HCT116 (cell line): ENCODE measurements around the gene ATP8B3. TPM values are rescaled to one million over a fixed set of nuclear protein-coding genes. Genes with fewer than 3 reads are reported as not detected.

Experiments used
- ATAC-seq: fragments of 200-7000 bp; cut with Tn5 transposase; 2 replicates; pipeline ENCODE4 v1.9.1; 2020; ENCODE audit warnings: mild to moderate bottlenecking, moderate library complexity
- BruUV-seq: library from RNA; stranded (reverse); fragments of 400-500 nt; replicated peaks from 2 replicates; lab custom pipeline; 2021; lab: Mats Ljungman, UMichigan
- CTCF ChIA-PET: fragments of 300-600 bp; sonication (Branson Sonifier 250); formaldehyde crosslinking; loops from one replicate; lab custom pipeline; 2021; ENCODE audit warnings: antibody characterized with exemption; lab: Charles Lee
- POLR2A ChIA-PET: fragments of 300-600, 350-600 bp; sonication (Branson Sonifier 250); formaldehyde crosslinking; loops from one replicate; lab custom pipeline; 2021; ENCODE audit warnings: antibody characterized with exemption; lab: Charles Lee
- RAD21 ChIA-PET, 2 experiments: fragments of 300-600 bp; sonication (Branson Sonifier 250); formaldehyde crosslinking; loops; one replicate each; lab custom pipeline; 2023; ENCODE audit warnings: low total read pairs in 2 of 2; ENCODE audit not compliant: uncharacterized antibody in 2 of 2, unreplicated experiment in 2 of 2, low non-redundant PET in 1 of 2; lab: Charles Lee
- DNase-seq: peaks from one replicate; pipeline ENCODE4 v3.0.0-alpha.2; 2010; ENCODE audit warnings: low read depth, low spot score
- H2AFZ ChIP-seq: fragments of 200-600 bp; shearing (Covaris generic), sonication (generic); 2 replicates; pipeline ENCODE4 v1.6.1; 2017; ENCODE audit warnings: low read depth, mixed run types, mixed read lengths, antibody characterized with exemption, low read length; ENCODE audit not compliant: poor library complexity, severe bottlenecking
- H3K27ac ChIP-seq: 2 replicates; pipeline ENCODE4 v1.5.1; 2012; ENCODE audit warnings: low read depth, low read length
- H3K27me3 ChIP-seq: fragments of 200-600 bp; sonication (generic); 2 replicates; pipeline ENCODE4 v1.6.1; 2016; ENCODE audit warnings: mixed run types, low read length, mixed read lengths; ENCODE audit not compliant: insufficient read depth
- H3K36me3 ChIP-seq, 2 experiments: fragments of 200-500 bp in 1 of 2; fragments of 200-600 bp in 1 of 2; sonication (Bioruptor generic) in 1 of 2; sonication (generic) in 1 of 2; 2 replicates each; pipeline versions ENCODE4 v1.5.1 to v1.6.1; 2014 to 2016; ENCODE audit warnings: low read length in 2 of 2, inconsistent platforms in 1 of 2, mixed read lengths in 1 of 2, mixed run types in 1 of 2; ENCODE audit not compliant: insufficient read depth in 2 of 2, control insufficient read depth in 1 of 2
- H3K4me1 ChIP-seq, 2 experiments: fragments of 200-600 bp in 1 of 2; sonication (generic) in 1 of 2; 2 replicates each; pipeline versions ENCODE4 v1.5.1 to v1.6.1; 2012 to 2017; ENCODE audit warnings: low read length in 2 of 2, inconsistent platforms in 1 of 2, mild to moderate bottlenecking in 1 of 2, mixed read lengths in 1 of 2, mixed run types in 1 of 2, moderate library complexity in 1 of 2; ENCODE audit not compliant: insufficient read depth in 2 of 2, control insufficient read depth in 1 of 2
- H3K4me2 ChIP-seq: fragments of 200-600 bp; sonication (generic); 2 replicates; pipeline ENCODE4 v1.6.1; 2017; ENCODE audit warnings: mixed run types, low read length, mixed read lengths
- H3K4me3 ChIP-seq, 2 experiments: fragments of 200-600 bp in 1 of 2; sonication (generic) in 1 of 2; replicated peaks in 1 of 2; 2 replicates each; pipeline ENCODE4 v1.5.1; 2011 to 2016; ENCODE audit warnings: low read length in 2 of 2, control low read depth in 1 of 2, low read depth in 1 of 2, mild to moderate bottlenecking in 1 of 2, mixed read lengths in 1 of 2, mixed run types in 1 of 2
- H3K79me2 ChIP-seq: fragments of 200-600 bp; sonication (generic); 2 replicates; pipeline ENCODE4 v1.6.1; 2017; ENCODE audit warnings: mild to moderate bottlenecking, mixed run types, low read length, moderate library complexity, mixed read lengths; ENCODE audit not compliant: insufficient read depth
- H3K9ac ChIP-seq: fragments of 200-600 bp; sonication (generic); 2 replicates; pipeline ENCODE4 v1.6.1; 2016; ENCODE audit warnings: low read length, mixed read lengths
- H3K9me2 ChIP-seq: fragments of 200-600 bp; sonication (generic), shearing (Covaris generic); 2 replicates; pipeline ENCODE4 v1.6.1; 2017; ENCODE audit warnings: mixed run types, mild to moderate bottlenecking, moderate library complexity; ENCODE audit not compliant: insufficient read depth
- H3K9me3 ChIP-seq, 2 experiments: fragments of 200-500 bp in 1 of 2; fragments of 200-600 bp in 1 of 2; sonication (Bioruptor generic) in 1 of 2; sonication (generic) in 1 of 2; 2 replicates each; pipeline ENCODE4 v1.6.1; 2014 to 2017; ENCODE audit warnings: low read length in 2 of 2, mixed read lengths in 2 of 2, inconsistent platforms in 1 of 2, low read depth in 1 of 2, mild to moderate bottlenecking in 1 of 2, mixed run types in 1 of 2, moderate library complexity in 1 of 2; ENCODE audit not compliant: control insufficient read depth in 1 of 2, insufficient read depth in 1 of 2
- H4K20me1 ChIP-seq: fragments of 200-600 bp; sonication (generic), shearing (Covaris generic); 2 replicates; pipeline ENCODE4 v1.6.1; 2017; ENCODE audit warnings: mixed run types, mild to moderate bottlenecking, moderate library complexity; ENCODE audit not compliant: insufficient read depth
- CBX3 ChIP-seq: IDR thresholded peaks from 2 replicates; pipeline ENCODE4 v1.6.1; 2012; ENCODE audit warnings: low read depth
- CTCF ChIP-seq, 3 experiments: fragments of 200-600 bp in 1 of 3; sonication (generic) in 1 of 3; IDR thresholded peaks in 2 of 3; conservative IDR thresholded peaks in 1 of 3; 2 replicates each; pipeline ENCODE4 v1.5.1; 2012 to 2017; ENCODE audit warnings: low read depth in 2 of 3, low read length in 2 of 3, antibody characterized with exemption in 1 of 3, borderline replicate concordance in 1 of 3, control low read depth in 1 of 3, mild to moderate bottlenecking in 1 of 3, mixed read lengths in 1 of 3, mixed run types in 1 of 3, moderate library complexity in 1 of 3; ENCODE audit not compliant: insufficient read depth in 1 of 3
- EGR1 ChIP-seq: IDR thresholded peaks from 2 replicates; pipeline ENCODE4 v1.6.1; 2012; ENCODE audit warnings: low read depth
- ELF1 ChIP-seq: IDR thresholded peaks from 2 replicates; pipeline ENCODE4 v1.6.1; 2012; ENCODE audit warnings: low read depth, borderline replicate concordance
- EZH2 ChIP-seq: fragments of 200-600 bp; sonication (generic); IDR thresholded peaks from 2 replicates; pipeline ENCODE4 v1.6.1; 2017; ENCODE audit warnings: antibody characterized with exemption, mixed run types
- EZH2phosphoT487 ChIP-seq: fragments of 200-600 bp; IDR thresholded peaks from 2 replicates; pipeline ENCODE4 v1.6.1; 2018; ENCODE audit warnings: antibody characterized with exemption, borderline replicate concordance
- FOSL1 ChIP-seq: IDR thresholded peaks from 2 replicates; pipeline ENCODE4 v1.6.1; 2012; ENCODE audit warnings: low read depth
- POLR2AphosphoS5 ChIP-seq: IDR thresholded peaks from 2 replicates; pipeline ENCODE4 v1.6.1; 2011; ENCODE audit warnings: mild to moderate bottlenecking, low read depth, low read length, moderate library complexity
- RAD21 ChIP-seq: IDR thresholded peaks from 2 replicates; pipeline ENCODE4 v1.6.1; 2012; ENCODE audit warnings: low read depth, mild to moderate bottlenecking
- SP1 ChIP-seq: IDR thresholded peaks from 2 replicates; pipeline ENCODE4 v1.6.1; 2012; ENCODE audit warnings: low read depth
- SRF ChIP-seq: IDR thresholded peaks from 2 replicates; pipeline ENCODE4 v1.6.1; 2012; ENCODE audit warnings: low read depth
- TCF7L2 ChIP-seq: IDR thresholded peaks from 2 replicates; pipeline ENCODE4 v1.7.0; 2011; ENCODE audit warnings: borderline replicate concordance, inconsistent platforms; ENCODE audit not compliant: insufficient read depth, insufficient read length; ENCODE audit errors: extremely low read depth
- ZBTB33 ChIP-seq: IDR thresholded peaks from 2 replicates; pipeline ENCODE4 v1.6.1; 2011; ENCODE audit warnings: mild to moderate bottlenecking, low read length, moderate library complexity; ENCODE audit not compliant: insufficient replicate concordance; ENCODE audit errors: extremely low read depth
- ZFX ChIP-seq: fragments of 450-650 bp; IDR thresholded peaks from 2 replicates; pipeline ENCODE4 v1.6.1; 2017
- ZNF274 ChIP-seq: fragments of 200-500 bp; sonication (Bioruptor generic); IDR thresholded peaks from 2 replicates; pipeline ENCODE4 v1.6.1; 2014; ENCODE audit warnings: mild to moderate bottlenecking, low read depth, low read length, inconsistent platforms
- intact Hi-C: fragments of 100-400 bp; cut with micrococcal nuclease; formaldehyde crosslinking; loops from 2 replicates; pipeline ENCODE4 v1.10.0; 2022
- total RNA-seq: library from RNA; stranded (reverse); gene quantifications from one replicate; pipeline ENCODE4 v1.2.1, GENCODE V29; 2021; ENCODE audit not compliant: unreplicated experiment
- TF ChIP-seq, protein P1 (sequence below): IDR thresholded peaks from 2 replicates; pipeline ENCODE4 v1.6.1; 2012; ENCODE audit warnings: low read depth
- TF ChIP-seq, protein P2 (sequence below): IDR thresholded peaks from 2 replicates; pipeline ENCODE4 v1.6.1; 2012
- TF ChIP-seq, protein P3 (sequence below): IDR thresholded peaks from 2 replicates; pipeline ENCODE4 v1.6.1; 2012

Gene ATP8B3
- total RNA-seq, 1 experiment from 2014 or later, result 17.0 TPM

DNA sequence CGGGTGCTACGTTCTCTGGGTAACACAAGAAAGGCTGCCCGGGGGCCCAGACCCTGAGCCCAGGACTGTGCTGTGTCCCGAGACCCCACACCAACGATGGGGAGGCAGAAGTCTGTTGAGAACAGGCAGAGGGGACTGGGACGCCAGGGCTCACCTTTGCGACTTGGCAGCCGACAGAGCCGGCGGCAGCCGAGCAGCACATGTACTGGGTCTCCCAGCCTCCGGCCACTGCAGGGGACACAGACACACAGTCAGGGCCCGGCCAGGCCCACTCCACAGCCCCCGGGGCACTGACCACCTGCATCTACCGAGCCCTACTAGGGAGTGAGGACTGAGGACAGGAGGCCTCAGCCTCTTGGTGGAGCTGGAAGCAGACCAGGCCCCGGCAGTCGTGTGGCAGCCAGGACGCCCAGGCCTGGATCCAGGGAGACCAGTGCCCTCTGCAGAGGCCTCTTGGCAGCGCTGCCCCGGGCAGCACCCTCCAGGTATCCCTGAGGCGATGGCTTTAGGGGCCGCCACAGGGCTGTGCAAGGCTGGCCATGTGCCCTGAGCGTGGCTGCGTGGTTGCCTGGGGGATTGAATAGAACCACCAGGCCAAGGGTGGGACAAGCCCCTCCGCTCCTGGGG, 5.6 kb upstream of the ATP8B3 start:
- CTCF ChIA-PET, result no interaction called here
- intact Hi-C loops, result loop anchor here (10.0 kb wide), 1 partner anchor 213 kb away; the partner anchor contains the start of gene UQCR11
- Histone ChIP-seq H3K36me3 (peaks cover 12 to 22% of the 10 kb centered on the region in 2 experiments), H3K9me3 (no peaks in the 10 kb centered on the region), H3K4me1 (peaks cover 9 to 13% of the 10 kb centered on the region in 2 experiments), H4K20me1 (no peaks in the 10 kb centered on the region), H3K27me3 (no peaks in the 10 kb centered on the region), H3K9ac (no peak overlapping the region), H3K4me3 (no peak overlapping the region), H3K4me2 (no peak overlapping the region), H3K79me2 (no peaks in the 10 kb centered on the region), H3K9me2 (no peaks in the 10 kb centered on the region), H2AFZ (no peak overlapping the region), H3K27ac (no peak overlapping the region)
- ATAC-seq (no peak), DNase-seq (no peak)
- TF ChIP-seq POLR2AphosphoS5, result no peak
- TF ChIP-seq RAD21, result no peak
- no peak for TF ChIP-seq ELF1
- TF ChIP-seq EZH2, result no peak
- TF ChIP-seq ZNF274, result no peak
- TF ChIP-seq, protein P1, sequence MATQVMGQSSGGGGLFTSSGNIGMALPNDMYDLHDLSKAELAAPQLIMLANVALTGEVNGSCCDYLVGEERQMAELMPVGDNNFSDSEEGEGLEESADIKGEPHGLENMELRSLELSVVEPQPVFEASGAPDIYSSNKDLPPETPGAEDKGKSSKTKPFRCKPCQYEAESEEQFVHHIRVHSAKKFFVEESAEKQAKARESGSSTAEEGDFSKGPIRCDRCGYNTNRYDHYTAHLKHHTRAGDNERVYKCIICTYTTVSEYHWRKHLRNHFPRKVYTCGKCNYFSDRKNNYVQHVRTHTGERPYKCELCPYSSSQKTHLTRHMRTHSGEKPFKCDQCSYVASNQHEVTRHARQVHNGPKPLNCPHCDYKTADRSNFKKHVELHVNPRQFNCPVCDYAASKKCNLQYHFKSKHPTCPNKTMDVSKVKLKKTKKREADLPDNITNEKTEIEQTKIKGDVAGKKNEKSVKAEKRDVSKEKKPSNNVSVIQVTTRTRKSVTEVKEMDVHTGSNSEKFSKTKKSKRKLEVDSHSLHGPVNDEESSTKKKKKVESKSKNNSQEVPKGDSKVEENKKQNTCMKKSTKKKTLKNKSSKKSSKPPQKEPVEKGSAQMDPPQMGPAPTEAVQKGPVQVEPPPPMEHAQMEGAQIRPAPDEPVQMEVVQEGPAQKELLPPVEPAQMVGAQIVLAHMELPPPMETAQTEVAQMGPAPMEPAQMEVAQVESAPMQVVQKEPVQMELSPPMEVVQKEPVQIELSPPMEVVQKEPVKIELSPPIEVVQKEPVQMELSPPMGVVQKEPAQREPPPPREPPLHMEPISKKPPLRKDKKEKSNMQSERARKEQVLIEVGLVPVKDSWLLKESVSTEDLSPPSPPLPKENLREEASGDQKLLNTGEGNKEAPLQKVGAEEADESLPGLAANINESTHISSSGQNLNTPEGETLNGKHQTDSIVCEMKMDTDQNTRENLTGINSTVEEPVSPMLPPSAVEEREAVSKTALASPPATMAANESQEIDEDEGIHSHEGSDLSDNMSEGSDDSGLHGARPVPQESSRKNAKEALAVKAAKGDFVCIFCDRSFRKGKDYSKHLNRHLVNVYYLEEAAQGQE, result no peak
- TF ChIP-seq TCF7L2, result no peak
- no peak for TF ChIP-seq EZH2phosphoT487
- no peak for TF ChIP-seq ZBTB33
- TF ChIP-seq, protein P2, sequence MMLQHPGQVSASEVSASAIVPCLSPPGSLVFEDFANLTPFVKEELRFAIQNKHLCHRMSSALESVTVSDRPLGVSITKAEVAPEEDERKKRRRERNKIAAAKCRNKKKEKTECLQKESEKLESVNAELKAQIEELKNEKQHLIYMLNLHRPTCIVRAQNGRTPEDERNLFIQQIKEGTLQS, result no peak
- no peak for TF ChIP-seq EGR1
- no peak for TF ChIP-seq ZFX
- TF ChIP-seq CTCF (IDR thresholded peaks at IDR 0.05 in 2 of 3, conservative IDR thresholded peaks at IDR 0.05 in 1 of 3; ENCODE audit: borderline replicate concordance in 1 of 3, insufficient read depth in 1 of 3, low read depth in 2 of 3, low read length in 2 of 3), result no peak
- TF ChIP-seq, protein P3, sequence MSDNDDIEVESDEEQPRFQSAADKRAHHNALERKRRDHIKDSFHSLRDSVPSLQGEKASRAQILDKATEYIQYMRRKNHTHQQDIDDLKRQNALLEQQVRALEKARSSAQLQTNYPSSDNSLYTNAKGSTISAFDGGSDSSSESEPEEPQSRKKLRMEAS, result no peak
- TF ChIP-seq SRF, result no peak
- TF ChIP-seq SP1, result no peak
- no peak for TF ChIP-seq FOSL1
- no peak for TF ChIP-seq CBX3
- RAD21 ChIA-PET, result no interaction called here
- POLR2A ChIA-PET, result no interaction called here
- BruUV-seq, result no TSS peak
